Upper lobe of left lung (tissue), 6 donors: ENCODE results near the gene MYOZ2. TPM values are rescaled to one million over a fixed set of nuclear protein-coding genes. Genes with fewer than 3 reads are reported as not detected.

ENCODE experiments used
- ATAC-seq, 2 donors: fragments of 200-7000 bp; cut with Tn5 transposase; one replicate each; pipeline ENCODE4 v1.9.1; 2022; ENCODE audit warnings: mild to moderate bottlenecking in 2 of 2, moderate library complexity in 2 of 2; ENCODE audit not compliant: low FRiP score in 2 of 2
- DNase-seq, 2 donors: peaks; one replicate each; pipeline ENCODE4 v3.0.0-alpha.2; 2019 to 2020
- H3K27ac ChIP-seq, 4 donors: fragments of 200-600 bp; sonication (generic); one replicate each; pipeline ENCODE4 v1.5.1; 2016 to 2019
- H3K27me3 ChIP-seq, 4 donors: fragments of 200-600 bp; sonication (generic); one replicate each; pipeline ENCODE4 v1.5.1; 2017 to 2019
- H3K36me3 ChIP-seq, 4 donors: fragments of 200-600 bp; sonication (generic); one replicate each; pipeline ENCODE4 v1.5.1; 2016 to 2019
- H3K4me1 ChIP-seq, 4 donors: fragments of 200-600 bp; sonication (generic); one replicate each; pipeline ENCODE4 v1.5.1; 2018 to 2019
- H3K4me3 ChIP-seq, 4 donors: fragments of 200-600 bp; sonication (generic); one replicate each; pipeline ENCODE4 v1.5.1; 2017 to 2019; ENCODE audit warnings: mild to moderate bottlenecking in 2 of 4, moderate library complexity in 1 of 4
- H3K9me3 ChIP-seq, 4 donors: fragments of 200-600 bp; sonication (generic); one replicate each; pipeline ENCODE4 v1.5.1; 2018 to 2019
- EP300 ChIP-seq, 4 donors: sonication (generic); formaldehyde crosslinking; IDR thresholded peaks; one replicate each; pipeline ENCODE4 v1.5.1; 2017; ENCODE audit warnings: antibody characterized with exemption in 4 of 4, control low read depth in 2 of 4
- POLR2A ChIP-seq, 4 donors: fragments of 450-650 bp; IDR thresholded peaks; one replicate each; pipeline ENCODE4 v1.5.1; 2016 to 2017; ENCODE audit warnings: antibody characterized with exemption in 4 of 4, mild to moderate bottlenecking in 2 of 4
- POLR2AphosphoS5 ChIP-seq, 2 donors: sonication (generic); formaldehyde crosslinking; IDR thresholded peaks; one replicate each; pipeline ENCODE4 v1.5.1; 2017; ENCODE audit warnings: antibody characterized with exemption in 2 of 2
- WGBS, 2 donors: methylation state at CpG; one replicate each; pipeline ENCODE4 v1.1.5; 2017 to 2018; 5-methylcytosine and 5-hydroxymethylcytosine counted together
- total RNA-seq, 6 donors: library from RNA; depleted of rRNA in 4 of 6; stranded (reverse); fragments of >200 nt in 4 of 6; gene quantifications; one replicate each; pipeline versions ENCODE4 v1.1.0 to v1.2.1, GENCODE V29; 2016 to 2021
- TF ChIP-seq, protein P1 (sequence below), 6 experiments: fragments of 450-650 bp in 4 of 6; fragments of 200-600 bp in 2 of 6; sonication (generic) in 2 of 6; IDR thresholded peaks; one replicate each; pipeline ENCODE4 v1.5.1; 2016 to 2019; ENCODE audit warnings: antibody characterized with exemption in 6 of 6
- donor health status: DM: no; HTN: no; CAD: no; lungs with moderate emphysema.
- donor health status: DM: no; HTN: yes; CAD: no; lungs with severe emphysema.

The MYOZ2 gene
- total RNA-seq, 6 donors from 2014 or later = 0.13 to 0.20 TPM; not detected in 4

DNA sequence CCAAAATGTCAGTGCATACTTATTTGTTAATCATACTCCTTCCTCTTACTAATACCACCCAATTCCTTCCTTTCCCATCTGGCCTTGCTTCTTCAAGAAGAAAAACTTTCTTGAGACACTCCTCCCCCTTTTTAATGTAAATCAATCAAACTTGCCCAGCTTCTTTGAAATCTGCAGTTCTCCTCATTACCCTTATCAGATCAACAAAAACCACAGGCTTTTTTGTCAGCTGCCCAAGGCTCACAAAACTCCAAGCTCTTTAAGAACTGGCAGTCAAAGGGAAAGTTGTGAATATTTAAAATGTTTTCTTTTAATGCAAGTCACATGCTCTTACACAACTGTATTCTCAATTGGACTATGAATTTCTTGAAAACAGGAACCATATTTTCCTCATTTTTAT lies 11.3 kb upstream of the MYOZ2 start:
- TF ChIP-seq, protein P1, sequence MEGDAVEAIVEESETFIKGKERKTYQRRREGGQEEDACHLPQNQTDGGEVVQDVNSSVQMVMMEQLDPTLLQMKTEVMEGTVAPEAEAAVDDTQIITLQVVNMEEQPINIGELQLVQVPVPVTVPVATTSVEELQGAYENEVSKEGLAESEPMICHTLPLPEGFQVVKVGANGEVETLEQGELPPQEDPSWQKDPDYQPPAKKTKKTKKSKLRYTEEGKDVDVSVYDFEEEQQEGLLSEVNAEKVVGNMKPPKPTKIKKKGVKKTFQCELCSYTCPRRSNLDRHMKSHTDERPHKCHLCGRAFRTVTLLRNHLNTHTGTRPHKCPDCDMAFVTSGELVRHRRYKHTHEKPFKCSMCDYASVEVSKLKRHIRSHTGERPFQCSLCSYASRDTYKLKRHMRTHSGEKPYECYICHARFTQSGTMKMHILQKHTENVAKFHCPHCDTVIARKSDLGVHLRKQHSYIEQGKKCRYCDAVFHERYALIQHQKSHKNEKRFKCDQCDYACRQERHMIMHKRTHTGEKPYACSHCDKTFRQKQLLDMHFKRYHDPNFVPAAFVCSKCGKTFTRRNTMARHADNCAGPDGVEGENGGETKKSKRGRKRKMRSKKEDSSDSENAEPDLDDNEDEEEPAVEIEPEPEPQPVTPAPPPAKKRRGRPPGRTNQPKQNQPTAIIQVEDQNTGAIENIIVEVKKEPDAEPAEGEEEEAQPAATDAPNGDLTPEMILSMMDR (IDR thresholded peaks at IDR 0.05) = no peak
- TF ChIP-seq POLR2A (IDR thresholded peaks at IDR 0.05) (no peak), EP300 (IDR thresholded peaks at IDR 0.05) (no peak), POLR2AphosphoS5 (IDR thresholded peaks at IDR 0.05) (no peak)
- Histone ChIP-seq H3K4me3 (no peak overlapping the region), H3K4me1 (peaks cover 0 to 10% (median 3%) of the 10 kb centered on the region in 4 donors), H3K36me3 (no peaks in the 10 kb centered on the region), H3K27ac (no peak overlapping the region), H3K9me3 (no peaks in the 10 kb centered on the region), H3K27me3 (no peaks in the 10 kb centered on the region)
- peak in 1 of 2 donors; percentile 26 for ATAC-seq
- no peak for DNase-seq

DNA sequence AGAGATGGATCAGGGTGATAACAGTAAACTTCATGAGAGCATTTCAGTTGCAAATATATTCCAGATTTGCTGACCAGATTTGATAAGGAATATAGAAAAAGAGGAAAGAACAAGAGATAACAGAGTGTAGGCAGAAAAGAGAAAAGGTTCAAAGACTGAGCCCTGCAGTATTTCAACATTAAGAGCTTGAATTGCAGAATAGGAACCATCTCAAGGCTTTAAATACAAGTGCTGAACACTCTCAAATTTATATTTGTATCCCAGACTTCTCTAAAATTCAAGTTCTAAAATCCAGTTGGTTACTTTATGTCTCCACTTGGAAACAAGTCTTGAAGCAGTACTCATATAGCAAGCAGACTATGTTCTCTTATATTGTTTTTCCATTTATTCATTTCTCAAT lies 9.7 kb upstream of the MYOZ2 start:
- Histone ChIP-seq H3K27ac (no peak overlapping the region), H3K27me3 (no peaks in the 10 kb centered on the region), H3K9me3 (no peaks in the 10 kb centered on the region), H3K4me1 (peaks cover 0 to 10% (median 3%) of the 10 kb centered on the region in 4 donors), H3K4me3 (no peak overlapping the region), H3K36me3 (no peaks in the 10 kb centered on the region)
- DNase-seq (no peak), ATAC-seq (no peak)
- TF ChIP-seq POLR2A (IDR thresholded peaks at IDR 0.05) = no peak
- TF ChIP-seq POLR2AphosphoS5 (IDR thresholded peaks at IDR 0.05) = no peak

DNA sequence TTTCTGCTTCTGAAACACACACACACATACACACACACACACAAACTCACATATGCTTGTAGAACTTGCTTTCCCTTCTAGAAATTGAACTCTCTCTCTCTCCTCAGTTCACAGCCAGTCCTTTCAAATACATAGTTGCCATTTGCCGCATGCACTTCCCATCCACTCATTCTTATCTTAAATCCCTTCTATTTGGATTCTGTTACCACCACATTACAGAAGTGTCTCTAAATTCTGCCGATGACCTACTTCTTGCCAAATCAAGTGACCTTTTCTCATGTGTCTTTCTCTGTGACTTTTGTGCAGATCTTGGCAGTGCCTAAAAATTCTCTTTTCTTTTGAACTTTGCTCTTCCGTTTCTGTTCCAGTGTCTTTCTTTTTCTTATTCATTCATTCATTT lies 7.5 kb upstream of the MYOZ2 start:
- TF ChIP-seq POLR2AphosphoS5 (IDR thresholded peaks at IDR 0.05) (no peak), POLR2A (IDR thresholded peaks at IDR 0.05) (no peak), EP300 (IDR thresholded peaks at IDR 0.05) (no peak)
- TF ChIP-seq, protein P1 (IDR thresholded peaks at IDR 0.05) = no peak
- H3K9me3 ChIP-seq = no peaks in the 10 kb centered on the region
- H3K27ac ChIP-seq = no peak overlapping the region
- H3K4me1 ChIP-seq = peaks cover 0 to 10% (median 3%) of the 10 kb centered on the region in 4 donors
- DNase-seq (no peak), ATAC-seq (no peak)
- H3K36me3 ChIP-seq = no peaks in the 10 kb centered on the region
- H3K4me3 ChIP-seq = no peak overlapping the region
- H3K27me3 ChIP-seq = no peaks in the 10 kb centered on the region
- WGBS, 2 donors = 39 to 54% methylated on average over 3 of the region's 3 CpGs

DNA sequence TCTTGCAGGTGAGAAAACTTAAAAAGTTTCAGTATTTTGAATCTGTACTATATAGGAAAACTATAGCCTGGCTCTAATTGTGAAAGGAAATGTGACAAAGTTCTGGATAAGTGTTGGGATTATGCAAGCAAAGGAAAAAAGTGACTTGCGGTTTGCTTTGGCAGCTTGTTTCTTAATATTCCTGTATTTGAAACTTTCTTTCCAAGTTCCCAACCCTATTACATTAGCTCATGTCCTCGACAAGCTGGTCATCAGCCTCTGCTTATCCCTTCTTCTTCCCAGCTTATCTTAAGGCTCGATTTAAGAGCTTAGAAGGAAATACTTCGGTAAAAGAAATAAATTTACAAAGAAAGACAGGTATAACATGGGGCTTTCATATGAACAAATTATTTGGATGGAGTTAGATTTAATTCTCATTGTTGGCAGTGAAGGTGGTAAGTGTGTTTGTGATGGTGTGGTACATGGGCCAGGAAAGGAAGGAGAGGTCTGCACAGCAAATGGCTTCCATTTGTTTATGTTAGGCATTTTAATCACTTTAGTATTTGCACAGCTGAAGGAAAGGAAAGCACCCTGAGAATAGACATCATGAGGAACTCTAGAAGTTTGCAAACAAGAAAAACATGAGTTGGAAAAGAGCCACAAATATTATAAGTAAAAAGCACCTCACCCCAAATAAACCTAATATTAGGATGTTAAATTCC lies 5.1 kb upstream of the MYOZ2 start:
- TF ChIP-seq, protein P1 (IDR thresholded peaks at IDR 0.05) = no peak
- TF ChIP-seq EP300 (IDR thresholded peaks at IDR 0.05) = no peak
- no peak for TF ChIP-seq POLR2A (IDR thresholded peaks at IDR 0.05)
- TF ChIP-seq POLR2AphosphoS5 (IDR thresholded peaks at IDR 0.05) = no peak
- DNase-seq (no peak), ATAC-seq (peak in 1 of 2 donors; percentile 76)
- H3K27ac ChIP-seq = no peak overlapping the region
- no peaks in the 10 kb centered on the region for H3K27me3 ChIP-seq
- H3K9me3 ChIP-seq = no peaks in the 10 kb centered on the region
- 63 to 64% methylated on average over 4 of the region's 4 CpGs for WGBS, 2 donors
- H3K4me1 ChIP-seq = no peaks in the 10 kb centered on the region
- no peak overlapping the region for H3K4me3 ChIP-seq
- no peaks in the 10 kb centered on the region for H3K36me3 ChIP-seq

DNA sequence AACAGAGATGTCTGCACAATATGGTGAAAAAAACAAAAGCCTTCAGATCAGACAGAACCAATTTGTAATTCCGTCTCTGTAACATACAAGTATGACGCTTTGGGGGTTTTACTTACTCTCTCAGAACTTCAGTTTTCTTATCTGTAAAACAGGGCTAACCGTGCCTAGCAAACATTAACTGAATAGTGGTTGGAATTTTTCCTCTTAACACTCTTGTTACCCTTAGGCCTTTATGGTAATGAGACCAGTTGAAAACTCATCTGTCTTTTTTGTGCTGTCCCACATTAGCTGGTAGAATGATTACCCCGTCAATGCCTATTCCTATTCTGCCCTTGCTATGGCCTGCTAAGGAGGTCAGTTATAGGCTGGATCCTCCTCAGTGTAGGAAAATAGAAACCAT lies 4.5 kb upstream of the MYOZ2 start:
- TF ChIP-seq EP300 (IDR thresholded peaks at IDR 0.05) (no peak), POLR2A (IDR thresholded peaks at IDR 0.05) (no peak), POLR2AphosphoS5 (IDR thresholded peaks at IDR 0.05) (no peak)
- TF ChIP-seq, protein P1 (IDR thresholded peaks at IDR 0.05) = no peak
- Histone ChIP-seq H3K4me3 (no peak overlapping the region), H3K27ac (peak overlapping the region in 1 of 4 donors; percentile 12), H3K4me1 (no peaks in the 10 kb centered on the region), H3K9me3 (no peaks in the 10 kb centered on the region), H3K27me3 (no peaks in the 10 kb centered on the region), H3K36me3 (no peaks in the 10 kb centered on the region)
- ATAC-seq (no peak), DNase-seq (no peak)
- 74 to 79% methylated on average over 4 of the region's 4 CpGs for WGBS, 2 donors
